OCI-M1 (cell line): Measurements from ENCODE around the gene VPS13C.

Experiments used
- DNase-seq: peaks from one replicate; lab custom pipeline; 2025; lab: John Stamatoyannopoulos, UW

Gene VPS13C

GRCh38 chr15:62060113-62060895, at the start of gene VPS13C:
Gene VPS13C, minus strand, starts transcription at chr15:62060447. Its CDS starts 73 bp downstream, at chr15:62060374.
- DNase-seq, result peak; percentile 98

GRCh38 chr15:62109437-62109836, 49.2 kb upstream of the VPS13C start:
- DNase-seq, result no peak

GRCh38 chr15:62108411-62108810, 48.2 kb upstream of the VPS13C start:
- no peak for DNase-seq

- no peak for DNase-seq
These were observed 47.4 kb upstream of the VPS13C start for GRCh38 chr15:62107571-62108121.

GRCh38 chr15:62106096-62106495, 45.8 kb upstream of the VPS13C start:
- DNase-seq, result no peak

- no peak for DNase-seq
These were observed 45.0 kb upstream of the VPS13C start for GRCh38 chr15:62105266-62105665.

GRCh38 chr15:62104846-62105245, 44.6 kb upstream of the VPS13C start:
- DNase-seq, result no peak

- DNase-seq, result no peak
These were observed 44.2 kb upstream of the VPS13C start for GRCh38 chr15:62104401-62104800.

- no peak for DNase-seq
These were observed 43.2 kb upstream of the VPS13C start for GRCh38 chr15:62103431-62103830.

- DNase-seq, result no peak
These were observed 38.9 kb upstream of the VPS13C start for GRCh38 chr15:62099094-62099601.

GRCh38 chr15:62094388-62094787, 34.1 kb upstream of the VPS13C start:
- peak; percentile 97 for DNase-seq

GRCh38 chr15:62093809-62094208, 33.6 kb upstream of the VPS13C start:
- DNase-seq, result peak; percentile 37

- no peak for DNase-seq
These were observed 30.7 kb upstream of the VPS13C start for GRCh38 chr15:62090988-62091387.

GRCh38 chr15:62089616-62090015, 29.4 kb upstream of the VPS13C start:
- DNase-seq, result no peak

- no peak for DNase-seq
These were observed 28.1 kb upstream of the VPS13C start for GRCh38 chr15:62088353-62088693.

GRCh38 chr15:62087671-62088352, 27.6 kb upstream of the VPS13C start:
- DNase-seq, result no peak

GRCh38 chr15:62085740-62086139, 25.5 kb upstream of the VPS13C start:
- DNase-seq, result peak; percentile 13

- no peak for DNase-seq
These were observed 23.2 kb upstream of the VPS13C start for GRCh38 chr15:62083194-62084154.

- DNase-seq, result peak; percentile 10
These were observed 19.3 kb upstream of the VPS13C start for GRCh38 chr15:62079594-62079993.

- DNase-seq, result no peak
These were observed 15.5 kb upstream of the VPS13C start for GRCh38 chr15:62075595-62076277.

- DNase-seq, result peak; percentile 78
These were observed 11.6 kb upstream of the VPS13C start for GRCh38 chr15:62071711-62072308.
